ENCODE results near the gene RAX2.

The RAX2 gene

DNA sequence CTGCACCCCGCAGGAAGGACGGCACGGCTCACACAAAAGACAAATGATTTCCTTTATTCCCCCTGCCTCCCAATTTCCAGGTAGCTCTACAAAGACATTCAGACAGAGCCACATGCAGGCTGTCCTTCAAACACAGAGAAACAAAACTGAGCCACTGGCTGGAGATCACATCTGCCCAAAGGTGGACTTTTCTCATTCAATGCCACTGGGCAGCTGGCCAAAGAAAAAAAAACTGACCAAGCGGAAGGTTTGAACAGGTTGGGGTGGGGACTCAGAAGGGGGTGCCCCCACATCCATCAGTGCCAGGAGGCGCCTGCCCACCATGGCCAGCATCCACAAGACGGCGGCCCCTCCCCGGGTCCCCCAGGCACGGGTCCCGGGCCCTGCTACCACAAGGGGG lies 32.0 kb upstream of the RAX2 start:
- DNase-seq, result no peak
- in situ Hi-C loops (cut with HindIII; ENCODE audit: low pct_ligation_motif_present, low pct_unique_long_range_greater_than_20kb, low sequenced_read_pairs), result no loop called here

GRCh38 chr19:3803114-3803888 lies 31.3 kb upstream of the RAX2 start:
- no peak for DNase-seq
- in situ Hi-C loops (cut with HindIII; ENCODE audit: low pct_ligation_motif_present, low pct_unique_long_range_greater_than_20kb, low sequenced_read_pairs), result no loop called here

DNA sequence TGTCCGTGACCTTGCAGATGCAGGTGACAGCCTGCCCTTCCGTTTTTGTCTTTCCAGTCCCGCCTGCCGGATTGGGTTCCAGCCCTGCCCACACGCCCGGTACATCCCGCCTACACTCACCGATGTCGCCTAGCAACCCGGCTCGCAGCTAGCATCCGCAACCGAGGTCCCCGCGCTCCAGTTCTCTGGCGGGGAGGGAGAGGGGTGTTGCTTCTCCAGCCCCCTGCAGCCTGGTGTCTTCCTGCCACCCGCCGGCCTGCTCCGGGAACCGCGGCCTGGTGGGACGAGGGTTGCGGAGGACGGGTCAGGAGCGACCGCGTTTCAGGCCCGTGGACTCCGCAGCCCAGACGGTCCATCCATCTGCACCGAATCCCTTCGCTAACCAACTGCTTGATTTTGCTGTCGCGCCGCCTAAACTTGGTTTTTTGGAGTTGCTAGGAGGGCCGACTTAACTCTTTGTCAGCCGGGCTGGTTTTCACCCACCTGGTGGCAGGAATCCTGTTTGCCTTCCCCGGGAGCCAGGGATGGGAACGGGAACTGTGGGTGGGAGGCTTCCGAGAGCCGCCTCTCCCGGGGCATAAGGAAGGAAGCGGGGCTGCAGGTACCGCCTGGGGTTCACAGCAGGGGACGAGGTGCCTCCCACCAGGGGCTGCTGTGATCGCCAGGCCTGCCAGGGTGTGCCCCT lies 29.5 kb upstream of the RAX2 start:
- no peak for DNase-seq
- in situ Hi-C loops (cut with HindIII; ENCODE audit: low pct_ligation_motif_present, low pct_unique_long_range_greater_than_20kb, low sequenced_read_pairs), result no loop called here

DNA sequence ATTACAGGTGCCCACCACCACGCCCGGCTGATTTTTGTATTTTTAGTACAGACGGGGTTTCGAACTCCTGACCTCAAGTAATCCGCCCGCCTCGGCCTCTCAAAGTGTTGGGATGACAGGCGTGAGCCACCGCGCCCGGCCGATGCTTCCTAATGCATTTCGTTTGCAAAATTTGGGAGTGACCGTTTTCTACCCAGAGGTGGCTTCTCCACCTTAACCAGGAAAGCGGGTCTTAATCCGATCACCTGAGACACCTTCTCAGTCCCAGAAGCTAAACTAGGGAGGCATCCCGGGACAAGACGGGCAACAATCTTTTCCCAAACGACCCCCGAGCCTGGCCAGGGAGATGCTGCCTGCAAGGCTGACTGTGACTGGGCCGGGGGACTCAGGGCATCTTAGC lies 29.0 kb upstream of the RAX2 start:
- no peak for DNase-seq
- in situ Hi-C loops (cut with HindIII; ENCODE audit: low pct_ligation_motif_present, low pct_unique_long_range_greater_than_20kb, low sequenced_read_pairs), result no loop called here

DNA sequence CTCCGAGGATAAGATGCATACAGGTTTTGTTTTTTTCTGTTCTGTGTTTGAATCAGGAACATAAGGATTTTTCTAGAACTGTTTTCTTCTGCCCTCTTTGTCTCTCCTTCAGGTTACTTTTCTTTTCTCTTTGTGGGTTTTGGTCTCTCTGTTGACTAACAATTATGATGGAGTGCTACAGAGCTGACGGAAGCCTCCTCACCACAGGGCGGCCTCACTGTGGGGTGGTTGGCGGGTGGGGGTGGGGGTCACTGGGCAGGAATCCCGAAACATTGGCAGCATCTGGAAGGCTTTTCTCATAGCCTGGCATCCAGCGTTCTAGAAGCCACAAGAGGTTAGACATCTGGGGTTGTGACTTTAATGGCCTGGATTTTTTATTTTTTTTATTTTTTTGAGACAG lies 26.1 kb upstream of the RAX2 start:
- in situ Hi-C loops (cut with HindIII; ENCODE audit: low pct_ligation_motif_present, low pct_unique_long_range_greater_than_20kb, low sequenced_read_pairs), result no loop called here
- no peak for DNase-seq

DNA sequence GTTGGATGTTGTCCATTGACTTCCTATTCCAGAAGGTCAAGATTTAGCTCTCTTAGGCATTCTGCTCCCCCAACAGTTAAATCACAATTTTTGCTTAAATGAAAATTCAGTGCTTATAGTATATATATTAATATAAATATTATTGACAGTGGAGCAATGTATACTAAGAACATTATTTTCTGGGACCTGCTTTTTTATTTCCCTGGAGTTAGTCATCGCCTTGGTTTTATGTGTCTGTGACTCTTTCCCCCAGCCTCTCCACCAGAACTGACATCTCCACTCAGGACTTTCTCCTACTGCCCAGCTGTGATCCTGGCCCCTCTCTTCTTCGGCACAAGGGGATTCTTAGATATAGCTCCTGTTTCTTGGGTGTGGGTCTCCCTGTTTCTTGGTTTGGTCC lies 24.3 kb upstream of the RAX2 start:
- in situ Hi-C loops (cut with HindIII; ENCODE audit: low pct_ligation_motif_present, low pct_unique_long_range_greater_than_20kb, low sequenced_read_pairs), result no loop called here
- DNase-seq, result no peak

- in situ Hi-C loops (cut with HindIII; ENCODE audit: low pct_ligation_motif_present, low pct_unique_long_range_greater_than_20kb, low sequenced_read_pairs), result no loop called here
- no peak for DNase-seq
Measured at GRCh38 chr19:3793799-3794198, 21.8 kb upstream of the RAX2 start.

DNA sequence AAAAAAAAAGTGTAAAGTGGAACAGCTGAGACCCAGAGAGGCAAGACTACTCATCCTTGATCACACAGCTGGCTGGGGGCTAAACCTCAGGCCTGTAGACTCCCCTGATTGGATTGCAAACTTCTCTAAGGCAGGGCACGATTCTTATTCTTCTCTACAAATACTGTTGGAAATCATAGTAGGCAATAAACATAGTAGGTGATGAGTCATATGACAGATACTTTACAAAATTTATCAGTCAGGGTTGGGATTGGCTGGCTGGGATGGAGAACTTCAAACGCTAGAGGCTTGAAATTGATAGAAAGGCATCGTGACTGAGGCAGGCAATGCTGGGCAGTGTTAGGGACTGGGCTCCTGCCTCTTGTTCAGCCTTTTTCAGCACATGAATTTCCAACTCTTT lies 20.1 kb upstream of the RAX2 start:
- in situ Hi-C loops (cut with HindIII; ENCODE audit: low pct_ligation_motif_present, low pct_unique_long_range_greater_than_20kb, low sequenced_read_pairs), result no loop called here
- no peak for DNase-seq

- in situ Hi-C loops (cut with HindIII; ENCODE audit: low pct_ligation_motif_present, low pct_unique_long_range_greater_than_20kb, low sequenced_read_pairs), result no loop called here
- no peak for DNase-seq
Measured at GRCh38 chr19:3790941-3791340, 18.9 kb upstream of the RAX2 start.

GRCh38 chr19:3790209-3790734 lies 18.2 kb upstream of the RAX2 start:
- no peak for DNase-seq
- in situ Hi-C loops (cut with HindIII; ENCODE audit: low pct_ligation_motif_present, low pct_unique_long_range_greater_than_20kb, low sequenced_read_pairs), result no loop called here

- DNase-seq, result no peak
- in situ Hi-C loops (cut with HindIII; ENCODE audit: low pct_ligation_motif_present, low pct_unique_long_range_greater_than_20kb, low sequenced_read_pairs), result no loop called here
Measured at GRCh38 chr19:3788996-3789778, 17.2 kb upstream of the RAX2 start.

DNA sequence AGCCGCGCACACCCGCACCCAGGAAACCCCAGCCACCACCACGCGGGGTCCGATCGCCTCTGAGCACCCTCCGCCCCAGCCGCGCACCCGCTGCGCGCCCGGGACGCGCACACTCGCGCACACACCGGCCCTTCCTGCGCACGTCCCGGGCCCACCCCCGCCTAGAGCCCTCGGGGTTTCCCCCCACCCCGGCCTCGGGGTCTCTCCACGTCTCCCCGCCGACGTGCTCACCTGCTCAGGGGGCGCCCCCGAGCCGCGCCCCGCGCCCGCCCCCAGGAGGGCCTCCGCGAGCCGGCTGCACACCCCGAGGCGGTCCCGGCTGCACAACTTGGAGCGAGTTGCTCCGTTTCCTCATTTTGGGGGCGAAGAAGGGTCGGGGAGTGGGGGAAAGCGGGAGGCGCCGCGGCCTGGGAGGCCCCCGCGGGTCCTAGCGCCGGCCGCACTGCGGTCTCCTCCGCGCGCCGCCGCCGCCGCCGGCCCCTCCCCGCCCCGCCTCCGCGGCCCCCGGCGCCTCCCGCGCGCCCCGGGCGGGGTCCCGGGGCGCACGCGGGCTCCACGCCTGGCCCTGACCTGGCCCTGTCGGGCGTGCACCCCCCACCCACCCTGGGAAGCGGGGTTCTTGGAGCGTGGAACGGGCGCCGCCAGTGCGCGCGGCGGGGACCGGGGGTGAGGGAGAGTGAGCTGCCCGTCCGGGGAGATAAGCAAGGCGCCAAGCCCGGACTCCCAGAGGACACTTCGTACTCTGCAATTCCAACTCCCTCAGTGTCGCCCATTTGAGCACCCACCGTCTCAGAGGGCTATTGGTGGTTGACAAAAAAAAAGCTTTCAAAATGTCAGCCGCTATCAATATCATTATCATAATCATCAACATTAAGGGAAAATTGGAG lies 14.2 kb upstream of the RAX2 start, which contains the start of gene MATK:
Gene MATK (minus strand): TSS at position 444 of the 887 bp plus-strand sequence. CDS start 1,246 bp downstream, outside the sequence.
- in situ Hi-C loops (cut with HindIII; ENCODE audit: low pct_ligation_motif_present, low pct_unique_long_range_greater_than_20kb, low sequenced_read_pairs), result no loop called here
- no peak for DNase-seq

DNA sequence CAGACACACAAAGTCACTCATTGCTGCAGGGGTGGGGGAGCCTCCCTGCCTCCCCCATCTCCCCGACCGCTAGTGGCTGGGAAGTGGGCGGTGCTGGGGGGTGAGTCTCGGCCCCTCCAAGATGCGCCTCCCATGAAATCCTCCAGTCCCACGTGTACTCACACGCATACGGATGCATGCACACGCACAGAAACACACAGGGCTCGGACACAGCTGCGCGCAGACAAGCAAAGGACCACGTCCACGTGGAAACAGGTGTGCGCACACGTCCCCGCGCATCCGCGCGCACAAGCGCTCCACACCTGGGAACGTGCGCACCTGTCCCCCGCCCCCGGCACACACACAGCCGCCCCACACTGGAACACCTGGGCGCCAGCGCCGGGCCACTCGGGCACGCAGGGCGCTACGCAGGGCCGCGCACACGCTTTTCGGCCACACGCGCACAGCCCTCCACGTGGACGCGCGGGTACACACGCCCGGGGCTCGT lies 13.5 kb upstream of the RAX2 start:
- no peak for DNase-seq
- in situ Hi-C loops (cut with HindIII; ENCODE audit: low pct_ligation_motif_present, low pct_unique_long_range_greater_than_20kb, low sequenced_read_pairs), result no loop called here

GRCh38 chr19:3784607-3785450 lies 12.8 kb upstream of the RAX2 start:
- DNase-seq, result peak; percentile 48
- in situ Hi-C loops (cut with HindIII; ENCODE audit: low pct_ligation_motif_present, low pct_unique_long_range_greater_than_20kb, low sequenced_read_pairs), result no loop called here

DNA sequence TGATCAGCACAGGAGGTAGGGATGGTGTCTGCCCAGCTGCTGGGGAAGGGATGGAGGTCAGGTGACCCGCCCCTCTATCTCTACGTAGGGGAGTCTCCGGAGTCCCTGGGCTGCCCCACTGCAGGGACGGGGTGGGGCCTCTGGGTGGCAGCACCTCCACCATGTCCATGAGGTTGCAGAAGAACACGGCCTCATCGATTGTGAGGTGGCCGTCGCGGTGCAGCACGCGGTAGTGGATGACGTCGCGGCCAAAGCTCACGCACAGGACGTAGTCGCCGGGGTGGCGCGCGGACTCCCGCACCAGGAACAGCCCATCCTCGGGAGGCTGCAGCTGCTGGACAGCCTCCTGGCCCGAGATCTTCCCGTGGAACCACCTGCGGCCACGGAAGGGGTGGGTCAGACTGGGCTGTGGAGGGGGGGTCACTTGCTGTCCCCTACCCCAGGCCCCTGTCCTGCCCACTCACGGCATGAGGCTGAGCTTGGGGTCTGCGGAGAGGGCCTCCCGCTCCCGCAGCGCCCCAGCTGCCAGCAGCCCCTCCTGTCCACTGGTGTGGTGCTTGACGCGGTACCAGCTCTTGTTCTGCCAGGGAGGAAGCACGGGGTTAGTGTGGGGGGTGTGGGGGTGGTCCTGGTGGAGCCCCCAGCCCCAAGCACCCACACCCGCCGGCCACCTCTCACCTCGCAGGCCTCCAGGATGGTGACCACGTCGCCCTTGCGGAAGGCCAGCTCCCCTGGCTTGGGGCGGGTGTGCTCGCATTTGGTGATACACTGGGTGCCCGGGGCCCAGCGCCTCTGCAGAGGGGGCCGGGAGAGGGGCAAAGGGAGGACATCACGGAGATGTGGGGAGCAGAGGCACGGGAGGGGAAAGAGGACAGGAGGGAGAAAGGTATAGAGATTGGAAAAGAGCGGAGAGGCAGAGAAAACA lies 11.9 kb upstream of the RAX2 start:
- no peak for DNase-seq
- in situ Hi-C loops (cut with HindIII; ENCODE audit: low pct_ligation_motif_present, low pct_unique_long_range_greater_than_20kb, low sequenced_read_pairs), result no loop called here

DNA sequence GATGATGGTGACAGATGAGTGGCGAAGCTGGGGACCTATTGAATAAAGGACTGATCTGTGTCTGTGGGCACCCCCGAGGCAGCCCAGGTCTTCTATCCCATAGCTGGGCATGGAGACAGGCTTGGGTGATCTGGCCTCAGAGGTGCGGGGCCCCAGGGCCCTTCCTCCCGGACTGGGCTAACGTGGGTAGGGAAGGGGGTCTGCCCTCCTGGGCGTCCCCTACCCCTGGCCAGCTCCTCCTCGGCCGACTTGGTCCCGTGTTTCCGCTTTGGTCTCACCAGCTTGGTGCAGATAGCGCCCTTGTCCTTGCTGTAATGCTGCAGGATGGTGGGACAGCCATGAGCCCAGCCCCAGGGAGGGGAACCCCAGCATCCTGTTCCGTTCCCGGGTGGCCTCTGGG lies 10.9 kb upstream of the RAX2 start:
- no peak for DNase-seq
- in situ Hi-C loops (cut with HindIII; ENCODE audit: low pct_ligation_motif_present, low pct_unique_long_range_greater_than_20kb, low sequenced_read_pairs), result no loop called here
